Suppressor macrophage (primary cell): ENCODE data around the gene AGFG1.
"Not testable (repeated sequence)": the region's sequence is repeated elsewhere in the genome, so short reads cannot be mapped to it uniquely, and the experiment has no call there.

Source experiments
- DNase-seq, 4 experiments: peaks; one replicate each; pipeline ENCODE4 v3.0.0-alpha.2; 2020 to 2022

Gene AGFG1

DNA sequence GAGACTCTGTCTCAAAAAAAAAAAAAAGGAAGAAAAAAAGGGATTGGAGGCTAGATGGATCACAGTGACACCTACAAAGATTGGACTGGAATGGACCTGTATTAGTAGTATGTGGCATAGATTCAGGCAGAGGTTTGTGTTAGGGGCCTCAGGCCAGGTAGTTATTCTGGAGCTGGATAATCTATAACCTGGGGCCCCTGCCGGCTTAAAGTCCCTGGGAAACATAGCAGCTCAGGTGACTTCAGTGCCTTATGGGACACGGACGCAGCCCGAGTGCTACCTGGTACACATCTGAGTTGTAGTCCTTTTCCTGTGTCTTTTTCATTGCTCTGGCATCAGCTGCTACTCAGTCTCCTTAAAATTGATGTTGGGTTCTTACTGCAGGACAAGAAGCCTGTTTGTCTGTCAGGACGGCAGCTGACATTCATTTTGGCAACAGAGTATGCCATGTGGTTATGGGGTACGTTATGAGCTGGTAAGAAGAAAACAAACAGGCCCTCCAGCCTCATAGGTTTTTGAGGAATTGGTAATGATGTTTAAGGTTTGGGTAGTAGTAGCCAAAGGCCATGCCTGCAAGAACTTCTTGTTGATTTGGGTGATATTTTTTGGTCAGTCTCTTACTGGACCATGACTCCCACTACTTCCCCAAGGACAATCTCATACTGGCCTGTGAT lies 27.8 kb downstream of the AGFG1 start:
- DNase-seq, result no peak

DNA sequence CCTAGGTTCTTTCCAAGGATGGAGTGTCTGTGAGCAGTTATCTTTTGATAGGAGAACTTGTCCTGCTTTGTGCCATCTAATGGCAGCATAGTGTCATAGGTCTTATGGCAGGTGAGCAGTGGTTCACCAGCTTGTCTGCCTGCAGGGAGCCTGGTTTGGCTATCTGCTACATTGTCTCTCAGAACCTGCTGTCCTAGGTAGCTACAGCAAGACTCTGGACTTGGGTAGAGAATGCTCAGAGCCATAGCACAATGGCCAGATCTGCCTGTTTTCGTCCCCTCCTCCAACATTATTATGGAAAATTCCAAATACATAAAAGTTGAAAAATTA lies 28.3 kb downstream of the AGFG1 start:
- DNase-seq, result no peak

DNA sequence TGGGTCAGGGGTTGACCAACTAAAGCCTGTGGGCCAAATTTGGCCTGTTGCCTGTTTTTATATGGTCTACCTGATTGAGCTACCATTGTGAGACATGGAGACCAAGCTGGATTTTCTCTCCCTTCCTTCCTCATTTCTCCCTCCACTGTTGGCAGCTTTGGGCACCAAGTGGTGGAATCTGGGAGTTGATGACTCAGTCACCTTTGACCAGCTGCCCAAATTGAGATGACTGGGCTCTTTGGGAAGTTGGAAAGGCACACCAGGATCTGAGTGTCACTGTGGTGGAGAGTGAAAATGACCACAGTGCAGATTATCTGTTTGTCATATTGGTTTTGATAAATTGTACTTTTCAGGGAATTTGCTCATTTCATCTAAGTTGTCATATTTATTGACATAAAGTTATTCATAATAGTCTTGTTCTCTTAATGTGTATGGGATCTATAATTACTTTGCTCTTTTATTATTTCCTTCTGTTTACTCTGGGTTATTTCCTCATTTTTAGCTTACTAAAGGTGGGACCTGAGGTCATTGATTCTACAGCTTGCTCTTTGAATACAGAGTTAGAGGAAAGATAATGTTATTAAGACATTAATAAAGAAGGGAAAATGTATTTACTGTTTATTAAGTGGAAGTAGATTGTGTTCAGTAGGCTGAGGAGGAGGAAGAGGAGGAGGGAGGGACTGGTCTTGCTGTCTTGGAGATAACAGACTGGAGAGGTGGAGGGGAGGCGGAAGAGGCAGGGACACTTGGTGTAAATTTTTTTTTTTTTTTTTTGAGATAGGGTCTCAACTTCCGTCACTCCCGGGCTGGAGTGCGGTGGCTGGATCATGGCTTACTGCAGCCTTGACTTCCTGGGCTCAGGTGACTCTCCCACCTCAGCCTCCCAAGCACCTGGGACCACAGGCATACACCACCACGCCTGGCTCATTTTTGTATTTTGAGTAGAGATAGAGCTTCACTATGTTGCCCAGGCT lies 31.8 kb downstream of the AGFG1 start:
- peak; percentile 35 to 52 (median 48) for DNase-seq

DNA sequence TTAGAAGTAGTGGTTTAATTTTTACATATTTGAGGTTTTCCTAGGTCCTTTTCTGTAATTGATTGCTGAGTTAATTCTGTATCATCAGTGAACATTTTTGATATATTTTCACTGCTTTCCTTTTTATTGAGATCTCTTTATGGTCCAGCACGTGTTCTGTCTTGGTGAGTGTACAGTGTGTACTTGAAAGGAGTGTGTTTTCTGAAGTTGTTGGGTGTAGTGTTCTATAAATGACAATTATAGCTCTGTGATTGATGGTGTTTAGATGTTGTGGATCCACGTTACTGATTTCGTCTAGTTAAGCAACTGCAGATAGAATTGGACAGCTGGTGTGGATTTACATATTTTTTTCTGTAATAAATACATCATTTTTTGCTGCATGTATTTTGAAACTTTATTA lies 32.7 kb downstream of the AGFG1 start:
- DNase-seq, result no peak

DNA sequence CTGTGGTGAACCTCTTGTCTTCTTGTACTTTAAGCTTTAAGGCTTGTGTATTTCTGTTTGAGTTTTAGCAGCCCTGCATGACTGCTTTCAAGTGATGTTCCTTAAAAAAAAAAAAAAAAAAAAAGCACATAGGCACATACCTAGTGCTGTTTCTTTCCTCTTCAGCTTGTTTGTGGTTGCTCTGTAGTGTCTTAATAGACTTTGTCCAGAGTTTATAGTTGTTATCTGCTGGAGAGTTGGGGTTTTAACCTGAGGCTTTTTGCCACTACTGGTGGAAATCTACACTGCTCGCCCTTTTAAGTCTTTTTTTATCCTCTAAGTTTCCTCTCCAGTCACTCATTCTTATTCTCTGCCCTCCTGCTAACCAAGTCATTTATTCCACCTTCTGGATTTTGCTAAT lies 34.5 kb downstream of the AGFG1 start:
- no peak for DNase-seq

DNA sequence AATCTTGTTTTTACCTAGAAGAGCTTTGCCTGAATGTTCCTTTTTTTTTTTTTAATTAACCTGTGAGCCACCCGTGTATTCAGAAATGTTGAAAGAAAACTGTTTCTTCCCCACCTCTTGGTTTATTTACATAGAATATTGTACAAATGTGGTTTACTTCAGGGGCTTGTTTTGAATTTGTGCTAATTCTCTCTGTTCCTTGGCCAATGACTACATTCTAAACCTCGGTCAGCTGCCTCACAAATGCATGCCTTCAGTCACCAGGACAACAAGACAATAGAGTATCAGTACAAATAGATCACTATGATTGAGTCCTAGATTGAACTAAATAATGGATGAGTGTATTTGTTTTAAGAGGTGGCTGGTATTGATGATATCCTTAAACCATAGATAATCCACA lies 36.0 kb downstream of the AGFG1 start:
- DNase-seq, result no peak

DNA sequence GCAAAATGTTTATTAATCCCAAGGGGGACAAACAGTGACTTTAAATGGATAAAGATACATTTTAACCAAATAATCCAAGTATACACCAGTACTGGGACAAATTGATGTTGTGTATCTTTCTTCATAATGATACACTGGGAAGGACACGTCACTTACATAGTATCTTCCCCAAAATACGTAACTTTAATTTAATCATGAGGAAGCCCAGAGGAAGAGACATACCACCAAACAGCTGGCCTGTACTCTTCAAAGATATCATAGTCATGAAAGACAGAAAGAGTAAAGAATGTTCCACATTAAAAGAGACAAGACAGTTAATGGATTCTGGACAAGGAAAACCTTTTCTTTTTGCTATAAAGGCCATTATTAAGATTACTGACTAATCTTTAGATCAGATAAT lies 37.1 kb downstream of the AGFG1 start:
- DNase-seq, result peak in 3 of 4 experiments; percentile 4 to 54 (median 51)

DNA sequence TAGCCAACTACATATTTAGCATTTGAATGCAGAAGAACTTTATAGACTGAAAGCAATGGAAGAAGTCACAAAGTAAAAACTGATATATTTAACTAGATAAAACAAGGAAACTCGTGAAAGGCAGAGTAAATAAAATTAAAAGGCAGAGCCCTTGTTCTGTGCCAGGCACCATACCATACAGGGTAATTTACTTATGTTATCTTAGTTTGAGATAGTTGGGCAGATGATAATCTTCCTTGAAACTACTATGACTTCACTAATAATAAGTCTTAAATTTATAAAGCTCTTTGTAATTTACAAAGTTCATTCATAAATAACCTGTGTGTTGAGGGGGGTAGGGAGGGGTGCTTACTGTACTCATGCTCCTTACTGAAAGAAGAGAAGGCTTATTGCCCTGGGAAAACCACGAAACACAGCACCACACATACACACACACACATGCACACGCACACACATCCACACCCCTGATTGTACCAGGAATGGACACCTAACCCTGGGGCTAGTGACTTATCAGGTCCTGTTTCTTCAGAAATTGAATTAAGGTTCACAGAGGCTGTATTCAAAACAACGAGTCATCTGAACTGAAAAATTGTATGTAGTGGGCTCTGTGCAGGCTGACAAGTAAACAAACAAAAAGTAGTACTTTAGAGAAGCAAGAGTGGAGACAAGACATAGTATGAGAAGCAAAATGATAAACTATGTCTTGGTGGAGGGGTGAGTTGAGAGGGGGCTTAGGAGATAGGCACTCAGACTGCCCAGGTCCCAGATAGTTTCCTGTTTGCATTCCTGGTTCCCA lies 38.1 kb downstream of the AGFG1 start:
- no peak for DNase-seq

DNA sequence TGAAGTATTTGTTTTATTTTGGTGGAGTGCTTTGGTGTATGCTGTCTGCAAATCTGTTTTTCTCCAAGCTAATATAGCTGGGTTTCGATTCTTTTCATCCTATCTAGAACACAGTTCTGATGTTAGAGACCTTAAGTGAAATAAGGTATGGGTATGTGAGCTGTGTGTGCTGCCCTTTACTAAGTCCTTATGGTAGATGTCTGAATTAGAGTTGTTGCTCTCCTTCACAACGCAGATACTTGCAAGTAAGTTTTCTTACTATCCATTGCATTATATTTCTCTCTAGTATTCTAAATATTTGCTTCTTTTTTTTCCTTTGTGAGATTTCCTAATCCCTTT lies 38.6 kb downstream of the AGFG1 start:
- no peak for DNase-seq

DNA sequence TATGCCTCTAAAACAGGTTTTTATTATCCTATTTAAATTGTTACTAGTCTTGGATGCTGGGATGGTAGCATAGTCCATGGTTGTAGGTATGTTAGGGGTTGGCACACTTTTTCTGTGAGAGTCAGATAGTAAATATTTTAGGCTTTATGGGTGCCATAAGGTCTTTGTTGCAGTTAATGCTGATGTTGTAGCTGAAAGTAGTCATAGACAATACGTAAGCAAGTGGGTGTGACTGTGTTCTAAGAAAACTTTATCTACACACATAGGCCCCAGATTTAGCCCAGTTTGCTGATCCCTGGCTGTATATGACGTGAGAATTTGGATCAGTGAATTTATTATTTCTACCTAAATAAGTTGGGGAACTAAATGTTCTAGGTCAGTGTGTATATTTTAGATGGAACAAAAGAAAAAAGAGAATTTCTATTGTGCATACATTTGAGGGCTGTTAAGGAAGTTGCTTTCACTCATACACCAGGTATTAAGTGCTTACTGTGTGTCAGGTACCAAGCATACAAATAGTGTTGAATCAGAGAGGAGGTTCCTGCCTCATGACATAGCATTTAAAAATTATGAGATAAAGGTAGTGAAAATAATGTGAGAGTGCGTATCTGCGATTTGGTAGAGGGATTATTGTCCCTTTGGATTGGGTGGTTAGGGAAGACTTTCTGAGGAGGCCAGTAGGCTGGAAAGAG lies 39.4 kb downstream of the AGFG1 start:
- no peak for DNase-seq

DNA sequence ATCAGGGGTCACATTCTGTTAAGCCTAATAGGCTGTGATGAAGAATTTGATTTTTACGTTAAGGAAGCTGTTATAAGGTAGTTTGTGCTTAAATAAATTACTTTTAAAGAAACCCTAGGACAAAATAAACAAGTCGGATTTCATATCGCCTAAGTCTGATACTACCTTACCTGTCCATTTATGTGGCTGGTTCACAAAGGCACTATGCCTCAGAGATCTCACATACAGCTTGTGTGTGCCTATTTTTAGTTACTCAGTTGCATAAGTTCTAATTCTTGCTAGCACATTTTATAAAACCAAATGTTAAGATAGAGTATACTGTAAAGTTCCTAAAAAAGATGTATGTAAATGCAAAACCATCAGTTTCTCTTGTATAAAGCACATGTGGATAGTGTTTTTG lies 40.0 kb downstream of the AGFG1 start:
- DNase-seq, result no peak

DNA sequence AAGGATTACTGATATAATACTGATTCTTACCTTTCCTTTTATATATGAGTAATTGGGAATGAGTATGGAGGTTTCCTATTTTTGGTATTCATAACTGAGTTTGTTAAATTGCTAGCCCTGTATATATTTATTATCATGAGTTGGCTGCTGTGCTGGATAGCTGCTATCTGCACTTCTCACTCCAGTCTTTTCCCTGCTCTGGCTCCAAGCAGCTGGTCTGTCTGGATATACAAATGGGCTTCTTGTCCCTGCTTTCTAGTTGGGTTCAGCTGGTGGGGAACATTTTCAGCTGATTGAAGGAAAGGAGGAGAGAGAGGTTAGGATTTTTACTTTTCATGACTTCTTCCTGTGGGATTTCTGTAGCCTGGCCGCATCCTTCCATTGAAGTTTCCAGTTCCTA lies 41.2 kb downstream of the AGFG1 start:
- no peak for DNase-seq

DNA sequence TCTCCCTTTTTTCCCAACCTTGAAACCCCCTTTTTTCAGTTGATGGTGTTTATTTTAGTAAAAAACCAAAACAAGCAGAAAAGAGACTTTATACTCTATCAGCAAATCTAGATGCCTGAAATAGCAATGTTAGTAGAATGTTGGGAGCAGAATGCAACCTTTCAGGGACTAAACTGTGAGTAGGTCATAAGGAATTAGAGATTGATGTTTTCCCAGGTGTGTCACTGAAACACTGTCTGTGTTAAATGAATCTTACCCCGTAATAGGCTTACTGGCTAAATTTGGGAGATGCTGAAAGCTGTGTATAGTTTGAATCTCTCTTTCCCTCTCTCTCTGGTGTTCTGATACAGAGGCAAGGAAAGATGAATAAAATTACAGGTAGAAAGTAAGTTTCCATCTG lies 43.8 kb downstream of the AGFG1 start:
- no peak for DNase-seq

DNA sequence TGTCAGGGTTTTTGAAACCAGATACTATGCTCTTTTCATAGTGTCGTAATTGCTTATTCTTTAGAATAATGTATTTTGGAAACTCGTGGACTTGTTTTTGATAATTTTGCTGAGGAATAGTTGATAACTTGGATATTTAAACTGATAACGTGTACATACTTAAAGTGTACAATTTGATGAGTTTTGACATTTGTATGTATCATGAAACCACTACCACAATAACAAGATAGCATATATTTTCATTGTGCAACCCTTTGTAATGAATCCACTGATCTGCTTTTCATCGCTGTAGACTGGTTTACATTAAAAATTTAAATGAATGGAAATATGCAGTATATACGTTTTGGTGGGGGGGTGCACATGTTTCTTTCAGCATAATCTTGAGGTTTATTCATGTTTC lies 45.8 kb downstream of the AGFG1 start:
- DNase-seq, result no peak

DNA sequence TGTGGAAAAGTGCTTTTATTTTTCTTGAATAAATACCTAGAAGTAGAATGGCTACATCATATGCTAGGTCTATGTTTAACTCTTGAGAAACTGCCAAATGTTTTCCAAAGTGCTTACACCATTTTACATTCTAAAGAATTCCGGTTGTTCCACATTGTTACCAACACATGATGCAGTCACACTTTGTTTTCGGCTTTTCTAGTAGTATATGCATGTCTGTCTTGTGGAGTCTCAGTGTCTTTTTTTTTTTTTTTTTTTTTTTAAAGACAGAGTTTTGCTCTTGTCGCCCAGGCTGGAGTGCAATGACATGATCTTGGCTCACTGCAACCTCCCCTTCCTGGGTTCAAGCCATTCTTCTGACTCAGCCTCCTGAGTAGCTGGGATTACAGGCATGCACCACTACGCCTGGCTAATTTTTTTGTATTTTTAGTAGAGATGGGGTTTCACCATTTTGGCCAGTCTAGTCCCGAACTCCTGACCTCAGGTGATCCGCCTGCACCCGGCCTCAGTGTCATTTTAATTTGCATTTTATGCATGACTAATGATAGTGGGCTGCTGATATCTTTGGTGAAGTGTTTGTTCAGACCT lies 46.4 kb downstream of the AGFG1 start:
- not testable (repeated sequence) for DNase-seq

DNA sequence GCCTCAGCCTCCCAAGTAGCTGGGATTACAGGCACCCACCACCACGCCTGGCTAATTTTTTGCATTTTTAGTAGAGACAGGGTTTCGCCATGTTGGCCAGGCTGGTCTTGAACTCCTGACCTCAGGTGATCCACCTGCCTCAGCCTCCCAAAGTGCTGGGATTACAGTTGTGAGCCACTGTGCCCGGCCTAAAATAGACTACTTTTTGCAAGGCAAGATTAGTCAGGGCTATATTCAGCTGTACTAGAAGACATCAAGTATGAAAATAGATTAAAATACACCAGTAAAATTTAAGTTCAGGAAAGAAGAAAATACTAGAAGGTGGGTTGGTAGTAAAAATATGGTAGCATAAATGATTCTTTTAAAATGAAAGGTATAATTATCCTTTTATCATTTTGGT lies 49.2 kb downstream of the AGFG1 start:
- not testable (repeated sequence) for DNase-seq

DNA sequence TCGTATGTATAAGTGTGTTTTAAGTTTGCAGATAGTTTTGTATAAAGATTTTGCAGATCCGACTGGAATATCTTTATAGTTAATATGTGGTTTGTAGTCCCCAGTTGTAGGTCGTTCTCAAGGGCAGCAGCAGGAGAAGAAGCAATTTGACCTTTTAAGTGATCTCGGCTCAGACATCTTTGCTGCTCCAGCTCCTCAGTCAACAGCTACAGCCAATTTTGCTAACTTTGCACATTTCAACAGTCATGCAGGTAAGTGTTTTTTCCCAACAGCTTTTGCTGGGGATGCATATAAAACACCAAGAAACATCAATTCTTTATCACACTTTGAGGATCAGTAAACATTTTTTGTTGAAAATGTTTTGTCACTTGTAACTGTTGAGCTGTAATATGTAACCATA lies 52.7 kb downstream of the AGFG1 start:
- DNase-seq, result no peak

DNA sequence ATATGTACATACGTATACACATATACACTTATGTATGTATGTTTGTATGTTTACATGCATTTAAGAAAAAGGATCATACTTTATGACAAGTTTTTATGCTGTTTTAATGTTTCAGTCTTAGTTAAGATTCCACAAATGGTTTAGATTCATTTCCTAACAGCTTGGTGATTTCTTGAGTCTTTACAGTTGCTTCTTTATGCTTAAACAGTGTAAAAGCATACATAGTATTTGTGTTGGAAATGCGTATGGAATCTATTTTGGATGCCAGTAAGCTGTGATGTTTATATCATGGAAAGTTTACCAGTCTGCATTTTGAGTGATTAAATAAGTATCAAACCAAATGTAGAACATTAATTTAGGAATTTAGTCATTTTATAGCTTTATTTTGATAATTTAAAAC lies 55.4 kb downstream of the AGFG1 start:
- DNase-seq, result no peak

DNA sequence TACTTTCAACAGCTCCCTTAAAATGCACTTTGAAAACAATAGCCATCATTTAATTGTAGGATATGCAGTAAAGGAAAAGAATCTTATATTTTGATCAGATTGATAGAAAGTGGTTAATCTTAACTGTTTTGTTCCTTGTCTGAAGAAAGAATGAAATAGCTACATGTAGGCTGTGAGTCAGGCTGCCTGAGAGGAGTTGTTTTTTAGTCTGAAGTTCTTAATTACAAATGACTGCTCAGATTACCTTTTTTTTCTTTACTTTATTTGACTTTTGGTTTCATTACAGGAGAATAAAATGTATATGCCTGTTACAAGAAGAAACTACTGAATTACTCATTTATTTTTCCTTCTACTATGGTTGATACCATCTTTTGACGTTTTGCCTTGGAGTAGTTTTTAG lies 56.8 kb downstream of the AGFG1 start:
- no peak for DNase-seq

DNA sequence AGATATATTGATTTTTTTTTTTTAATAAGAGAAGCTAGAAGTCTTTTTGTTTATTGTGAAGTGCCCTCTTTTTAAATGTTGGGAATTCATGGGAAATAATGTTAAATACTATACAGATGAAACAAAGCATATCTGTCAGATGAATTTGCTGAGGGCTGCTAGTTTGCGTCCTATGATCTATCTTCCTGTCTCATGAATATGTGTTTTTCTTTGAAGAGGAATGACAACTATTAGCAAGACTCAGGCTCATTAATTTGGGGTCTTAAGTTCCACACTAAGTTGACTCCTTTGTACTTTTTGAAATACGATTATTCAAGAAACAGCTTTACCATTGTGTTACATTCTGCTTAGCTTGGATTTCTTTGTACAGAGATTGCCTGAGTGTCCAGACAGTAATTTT lies 57.9 kb downstream of the AGFG1 start:
- no peak for DNase-seq

DNA sequence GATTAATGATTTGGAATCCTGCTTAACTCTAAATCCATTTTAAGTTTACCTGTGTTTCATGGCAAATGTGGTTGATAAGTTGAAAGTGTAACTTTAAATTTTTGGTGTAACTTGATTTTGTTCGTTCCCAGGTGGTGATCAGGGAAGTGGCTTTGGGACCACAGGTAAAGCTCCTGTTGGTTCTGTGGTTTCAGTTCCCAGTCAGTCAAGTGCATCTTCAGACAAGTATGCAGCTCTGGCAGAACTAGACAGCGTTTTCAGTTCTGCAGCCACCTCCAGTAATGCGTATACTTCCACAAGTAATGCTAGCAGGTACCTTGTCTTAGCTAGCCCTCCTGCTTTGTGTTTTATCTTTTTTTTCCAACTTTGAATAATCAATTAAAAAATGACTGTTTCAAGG lies 62.8 kb downstream of the AGFG1 start:
- DNase-seq, result no peak

DNA sequence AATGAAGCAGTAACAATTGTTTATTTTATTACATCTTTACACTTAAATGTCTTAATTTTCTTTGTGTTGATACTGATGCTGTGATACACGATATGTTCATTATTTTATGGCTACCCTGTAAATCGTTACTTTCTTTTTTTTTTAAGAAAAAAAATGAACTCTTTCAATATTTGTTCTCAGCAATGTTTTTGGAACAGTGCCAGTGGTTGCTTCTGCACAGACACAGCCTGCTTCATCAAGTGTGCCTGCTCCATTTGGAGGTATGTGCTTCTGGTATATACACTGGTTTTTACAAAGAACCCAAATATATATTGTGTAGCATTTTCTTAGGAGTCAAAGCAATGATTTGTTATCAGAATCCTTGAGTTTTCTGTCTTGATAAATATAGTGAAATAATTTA lies 64.5 kb downstream of the AGFG1 start:
- DNase-seq, result peak in 1 of 4 experiments; percentile 25
